ENCODE data around the gene HIPK3. TPM values are rescaled to one million over a fixed set of nuclear protein-coding genes. Genes with fewer than 3 reads are reported as not detected.
"Not testable (repeated sequence)": the region's sequence is repeated elsewhere in the genome, so short reads cannot be mapped to it uniquely, and the experiment has no call there.

Gene HIPK3
- total and polyA plus RNA-seq, 8 donors = 43.1 to 126 (median 50.5) TPM

GRCh38 chr11:33362051-33362910 lies 105.1 kb downstream of the HIPK3 start:
- Histone ChIP-seq H3K27ac (no peak overlapping the region), H3K27me3 (peaks cover 0 to 3% of the 10 kb centered on the region in 2 donors), H3K4me3 (no peak overlapping the region), H3K36me3 (no peaks in the 10 kb centered on the region), H3K9me3 (no peaks in the 10 kb centered on the region), H3K4me1 (no peaks in the 10 kb centered on the region)
- peak; percentile 79 for ATAC-seq
- DNase-seq = peak in 2 of 4 donors; percentile 37 to 55
- intact Hi-C loops (cut with DNase I) = loop anchor here in 1 of 2 donors (5.0 kb wide), 1 partner anchor 380 kb away; no protein-coding TSS in a partner anchor
- TF ChIP-seq, protein P1, sequence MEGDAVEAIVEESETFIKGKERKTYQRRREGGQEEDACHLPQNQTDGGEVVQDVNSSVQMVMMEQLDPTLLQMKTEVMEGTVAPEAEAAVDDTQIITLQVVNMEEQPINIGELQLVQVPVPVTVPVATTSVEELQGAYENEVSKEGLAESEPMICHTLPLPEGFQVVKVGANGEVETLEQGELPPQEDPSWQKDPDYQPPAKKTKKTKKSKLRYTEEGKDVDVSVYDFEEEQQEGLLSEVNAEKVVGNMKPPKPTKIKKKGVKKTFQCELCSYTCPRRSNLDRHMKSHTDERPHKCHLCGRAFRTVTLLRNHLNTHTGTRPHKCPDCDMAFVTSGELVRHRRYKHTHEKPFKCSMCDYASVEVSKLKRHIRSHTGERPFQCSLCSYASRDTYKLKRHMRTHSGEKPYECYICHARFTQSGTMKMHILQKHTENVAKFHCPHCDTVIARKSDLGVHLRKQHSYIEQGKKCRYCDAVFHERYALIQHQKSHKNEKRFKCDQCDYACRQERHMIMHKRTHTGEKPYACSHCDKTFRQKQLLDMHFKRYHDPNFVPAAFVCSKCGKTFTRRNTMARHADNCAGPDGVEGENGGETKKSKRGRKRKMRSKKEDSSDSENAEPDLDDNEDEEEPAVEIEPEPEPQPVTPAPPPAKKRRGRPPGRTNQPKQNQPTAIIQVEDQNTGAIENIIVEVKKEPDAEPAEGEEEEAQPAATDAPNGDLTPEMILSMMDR (IDR thresholded peaks at IDR 0.05) = peak; percentile 59 to 66

GRCh38 chr11:33366918-33367317 lies 109.7 kb downstream of the HIPK3 start:
- Histone ChIP-seq H3K4me1 (no peaks in the 10 kb centered on the region), H3K27ac (no peak overlapping the region), H3K36me3 (no peaks in the 10 kb centered on the region), H3K4me3 (no peak overlapping the region), H3K27me3 (peaks cover 3 to 4% of the 10 kb centered on the region in 2 donors), H3K9me3 (no peaks in the 10 kb centered on the region)
- intact Hi-C loops (cut with DNase I) = no loop called here
- DNase-seq (no peak), ATAC-seq (no peak)
- TF ChIP-seq, protein P1 (IDR thresholded peaks at IDR 0.05) = no peak

DNA sequence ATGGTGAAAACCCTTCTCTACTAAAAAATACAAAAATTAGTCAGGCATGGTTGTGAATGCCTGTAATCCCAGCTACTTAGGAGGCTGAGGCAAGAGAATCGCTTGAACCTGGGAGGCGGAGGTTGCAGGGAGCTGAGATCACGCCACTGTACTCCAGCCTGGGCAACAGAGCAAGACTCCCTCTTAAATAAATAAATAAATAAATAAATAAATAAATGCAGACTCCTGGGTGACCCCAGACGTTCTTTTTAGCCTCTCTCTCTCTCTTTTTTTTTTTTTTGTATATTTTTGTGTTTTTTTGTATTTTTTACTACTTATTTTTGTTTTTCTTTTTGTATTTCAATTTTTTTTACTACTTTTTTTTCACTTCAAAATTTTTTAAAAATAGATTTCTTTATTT lies 111.3 kb downstream of the HIPK3 start:
- H3K27ac ChIP-seq; ATAC-seq; DNase-seq; H3K9me3 ChIP-seq; H3K4me3 ChIP-seq; H3K4me1 ChIP-seq; H3K36me3 ChIP-seq; intact Hi-C loops (cut with DNase I): not testable (repeated sequence)
- peaks cover 3 to 12% of the 10 kb centered on the region in 2 donors for H3K27me3 ChIP-seq

DNA sequence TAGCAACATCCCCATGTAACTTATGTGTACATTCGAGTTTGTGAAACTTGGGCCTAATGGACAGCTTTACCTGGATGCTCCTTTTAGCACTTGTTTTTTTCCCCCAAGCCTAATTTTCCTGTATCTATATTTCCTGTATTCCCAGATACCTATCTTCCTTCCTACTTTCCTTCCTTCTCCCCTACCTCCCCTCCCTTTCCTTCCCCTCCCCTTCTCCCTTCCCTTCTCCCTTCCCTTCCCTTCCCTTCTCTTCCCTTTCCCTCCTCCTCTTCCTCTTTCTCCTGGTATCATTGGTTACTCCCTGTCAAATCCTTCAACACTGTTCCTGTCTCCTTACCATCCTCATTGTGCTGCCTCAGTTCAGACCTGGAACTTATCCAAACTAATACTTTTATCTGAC lies 111.8 kb downstream of the HIPK3 start:
- TF ChIP-seq, protein P1 (IDR thresholded peaks at IDR 0.05) = no peak
- ATAC-seq = no peak
- Histone ChIP-seq H3K4me1 (no peaks in the 10 kb centered on the region), H3K27me3 (peaks cover 3 to 17% of the 10 kb centered on the region in 2 donors), H3K36me3 (no peaks in the 10 kb centered on the region), H3K27ac (no peak overlapping the region), H3K9me3 (no peaks in the 10 kb centered on the region), H3K4me3 (no peak overlapping the region)
- intact Hi-C loops (cut with DNase I) = no loop called here
- no peak for DNase-seq

DNA sequence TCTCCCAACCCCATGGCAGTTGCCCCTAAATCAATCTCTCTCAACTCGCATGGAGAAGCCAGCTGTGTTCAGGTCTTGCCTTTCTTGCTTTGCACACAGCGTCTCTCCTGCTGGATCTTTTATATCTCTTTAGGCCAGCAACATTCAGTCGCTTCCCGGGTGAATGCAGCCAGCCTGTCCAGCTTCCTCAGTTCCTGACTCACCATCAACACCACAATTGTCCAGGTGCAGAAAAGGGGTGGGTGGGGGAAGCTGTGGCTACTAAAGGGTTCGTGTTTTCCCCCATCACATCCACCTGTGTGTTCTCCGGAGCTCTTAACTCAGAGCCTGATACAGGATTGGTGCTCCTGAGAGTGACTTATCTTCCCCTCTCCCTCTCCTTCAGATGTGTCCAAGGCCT lies 116.5 kb downstream of the HIPK3 start:
- Histone ChIP-seq H3K27ac (no peak overlapping the region), H3K4me3 (no peak overlapping the region), H3K4me1 (peaks cover 0 to 17% of the 10 kb centered on the region in 2 donors), H3K27me3 (peaks cover 21 to 63% of the 10 kb centered on the region in 2 donors), H3K9me3 (no peaks in the 10 kb centered on the region), H3K36me3 (no peaks in the 10 kb centered on the region)
- TF ChIP-seq, protein P1 (IDR thresholded peaks at IDR 0.05) = no peak
- no peak for ATAC-seq
- intact Hi-C loops (cut with DNase I) = loop anchor here in 1 of 2 donors (5.0 kb wide), 1 partner anchor 314 kb away; no protein-coding TSS in a partner anchor
- DNase-seq = no peak
